PC-3 (cell line): ENCODE results near the gene PEX10.

Experiments
- EZH2 ChIP-seq: fragments of 300-600 bp; sonication (generic); IDR thresholded peaks from one replicate; pipeline ENCODE4 v1.6.1; 2017; ENCODE audit warnings: antibody characterized with exemption, mild to moderate bottlenecking, low read length; ENCODE audit not compliant: unreplicated experiment
- TF ChIP-seq, protein P1 (sequence below): fragments of 300-600 bp; sonication (generic); conservative IDR thresholded peaks from 2 replicates; pipeline ENCODE4 v1.5.1; 2017; ENCODE audit warnings: antibody characterized with exemption, low read depth, mild to moderate bottlenecking, low read length

DNA sequence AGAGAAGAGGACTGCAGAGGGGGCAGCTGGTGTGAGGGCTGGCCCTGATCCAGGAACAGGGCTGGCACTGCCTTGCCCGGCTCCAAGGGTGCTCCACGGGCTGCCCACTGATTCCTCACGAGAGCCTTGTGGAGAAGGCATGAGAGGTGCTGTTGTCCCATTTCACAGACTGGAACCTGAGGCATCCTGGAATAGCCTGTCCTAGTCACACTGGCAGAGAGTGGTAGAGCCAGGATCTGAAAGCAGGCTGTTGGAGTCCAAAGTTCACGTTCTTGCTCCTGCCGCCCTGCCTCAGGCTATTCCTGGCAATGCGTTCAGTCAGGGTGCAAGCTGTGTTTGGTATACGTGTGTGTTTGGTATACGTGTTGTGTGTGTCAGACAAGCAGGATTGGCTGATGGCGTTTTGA lies 18.9 kb downstream of the PEX10 start:
- TF ChIP-seq EZH2 = no peak
- TF ChIP-seq, protein P1, sequence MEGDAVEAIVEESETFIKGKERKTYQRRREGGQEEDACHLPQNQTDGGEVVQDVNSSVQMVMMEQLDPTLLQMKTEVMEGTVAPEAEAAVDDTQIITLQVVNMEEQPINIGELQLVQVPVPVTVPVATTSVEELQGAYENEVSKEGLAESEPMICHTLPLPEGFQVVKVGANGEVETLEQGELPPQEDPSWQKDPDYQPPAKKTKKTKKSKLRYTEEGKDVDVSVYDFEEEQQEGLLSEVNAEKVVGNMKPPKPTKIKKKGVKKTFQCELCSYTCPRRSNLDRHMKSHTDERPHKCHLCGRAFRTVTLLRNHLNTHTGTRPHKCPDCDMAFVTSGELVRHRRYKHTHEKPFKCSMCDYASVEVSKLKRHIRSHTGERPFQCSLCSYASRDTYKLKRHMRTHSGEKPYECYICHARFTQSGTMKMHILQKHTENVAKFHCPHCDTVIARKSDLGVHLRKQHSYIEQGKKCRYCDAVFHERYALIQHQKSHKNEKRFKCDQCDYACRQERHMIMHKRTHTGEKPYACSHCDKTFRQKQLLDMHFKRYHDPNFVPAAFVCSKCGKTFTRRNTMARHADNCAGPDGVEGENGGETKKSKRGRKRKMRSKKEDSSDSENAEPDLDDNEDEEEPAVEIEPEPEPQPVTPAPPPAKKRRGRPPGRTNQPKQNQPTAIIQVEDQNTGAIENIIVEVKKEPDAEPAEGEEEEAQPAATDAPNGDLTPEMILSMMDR = no peak
